ENCODE results near the gene CELF1. TPM values are rescaled to one million over a fixed set of nuclear protein-coding genes. Genes with fewer than 3 reads are reported as not detected.

The CELF1 gene
- total RNA-seq = 142 TPM

DNA sequence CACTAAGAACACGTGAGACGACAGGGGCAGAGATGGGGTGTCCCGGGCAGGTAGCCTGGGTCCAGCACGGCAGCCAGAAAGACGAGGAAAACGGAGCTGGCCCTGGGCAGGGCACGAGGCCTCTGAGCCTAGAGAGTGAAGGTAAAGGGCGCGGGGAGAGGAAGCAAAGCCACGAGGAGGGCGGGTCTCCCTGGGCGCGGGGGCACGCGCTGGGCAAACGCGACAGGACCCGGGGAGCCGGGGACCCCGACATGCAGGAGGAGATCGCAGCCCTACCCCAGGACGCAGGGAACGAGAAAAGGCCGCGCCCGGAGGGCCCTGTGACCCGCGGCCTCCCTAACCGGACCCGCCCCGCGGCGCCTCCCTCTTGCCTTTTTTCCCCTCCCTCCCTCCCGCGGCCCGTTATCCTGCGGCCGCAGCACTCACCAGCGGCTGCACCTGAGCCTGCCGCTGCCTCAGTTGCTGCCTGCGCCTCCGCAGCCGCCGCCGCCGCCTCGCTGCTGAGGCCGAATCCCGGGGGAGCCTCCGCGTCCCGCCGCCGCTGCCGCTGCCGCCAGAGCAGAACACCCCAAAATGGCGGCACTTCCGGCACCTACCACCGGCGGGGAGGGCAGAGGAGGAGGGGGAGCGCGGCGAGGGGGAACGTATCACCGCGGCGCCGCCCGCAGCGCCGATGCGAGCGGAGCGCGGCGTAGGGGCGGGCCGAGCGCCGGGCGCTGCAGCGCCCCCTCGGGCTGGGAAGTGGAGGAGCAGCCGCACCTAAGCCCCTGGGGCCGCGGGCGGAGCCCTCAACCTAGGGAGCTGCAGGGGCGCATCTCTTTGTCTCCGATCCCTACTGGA, at the start of gene CELF1:
TSS of gene CELF1 (minus strand) at position 567 of the 840 bp plus-strand sequence. CDS start 53,609 bp downstream, outside the sequence.
- Histone ChIP-seq H3K4me1 (ENCODE audit: insufficient read depth, low read length) (peaks cover 51% of the 10 kb centered on the region), H3K27me3 (ENCODE audit: insufficient read depth, low read length) (no peaks in the 10 kb centered on the region), H3K4me3 (ENCODE audit: low read length) (peak within 1 kb of the TSS; percentile 94), H3K9me3 (ENCODE audit: low read depth, low read length) (no peaks in the 10 kb centered on the region)

DNA sequence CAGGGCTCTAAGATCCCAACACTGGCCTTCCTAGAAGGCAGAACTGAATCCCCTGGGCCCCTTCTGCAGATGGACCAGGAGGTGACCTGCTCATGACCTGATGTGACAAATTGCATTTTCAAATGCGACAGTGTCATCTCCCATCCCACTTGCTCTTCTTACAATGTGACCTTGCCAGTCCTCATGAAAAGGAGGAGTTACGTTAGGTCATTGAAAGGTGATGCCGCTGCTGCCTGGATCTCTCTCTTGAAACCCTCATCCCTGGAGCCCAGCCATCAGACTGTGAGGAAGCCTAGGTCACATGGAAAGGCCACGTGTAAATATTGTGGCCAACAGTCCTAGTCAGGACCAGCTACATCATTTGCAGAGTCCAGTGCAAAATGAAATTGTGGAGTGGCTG, 47.0 kb upstream of the CELF1 start:
- Histone ChIP-seq H3K27me3 (ENCODE audit: insufficient read depth, low read length) (peaks cover 2% of the 10 kb centered on the region), H3K4me1 (ENCODE audit: insufficient read depth, low read length) (no peaks in the 10 kb centered on the region), H3K9me3 (ENCODE audit: low read depth, low read length) (no peaks in the 10 kb centered on the region), H3K4me3 (ENCODE audit: low read length) (no peak overlapping the region)

DNA sequence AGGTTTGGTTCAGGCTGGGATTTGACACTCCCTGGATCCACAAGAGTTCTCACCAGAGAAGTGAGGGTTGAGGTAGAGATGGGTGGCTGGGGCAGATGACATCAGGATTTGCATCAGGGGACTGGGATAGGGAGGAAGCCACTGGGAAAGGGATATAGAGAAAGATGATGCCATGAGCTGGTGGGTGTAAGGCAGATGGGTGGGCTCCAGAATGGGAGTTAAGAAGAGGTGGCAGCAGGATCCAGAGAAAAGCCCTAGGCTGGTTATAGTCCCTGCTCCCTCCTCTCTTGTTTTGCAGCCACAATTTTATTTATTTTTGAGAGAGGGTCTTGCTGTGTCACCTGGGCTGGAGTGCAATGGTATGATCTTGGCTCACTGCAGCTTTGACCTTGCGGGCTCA, 43.0 kb upstream of the CELF1 start:
- H3K9me3 ChIP-seq (ENCODE audit: low read depth, low read length) = no peaks in the 10 kb centered on the region
- no peak overlapping the region for H3K4me3 ChIP-seq (ENCODE audit: low read length)
- peaks cover 26% of the 10 kb centered on the region for H3K27me3 ChIP-seq (ENCODE audit: insufficient read depth, low read length)
- peaks cover 20% of the 10 kb centered on the region for H3K4me1 ChIP-seq (ENCODE audit: insufficient read depth, low read length)

DNA sequence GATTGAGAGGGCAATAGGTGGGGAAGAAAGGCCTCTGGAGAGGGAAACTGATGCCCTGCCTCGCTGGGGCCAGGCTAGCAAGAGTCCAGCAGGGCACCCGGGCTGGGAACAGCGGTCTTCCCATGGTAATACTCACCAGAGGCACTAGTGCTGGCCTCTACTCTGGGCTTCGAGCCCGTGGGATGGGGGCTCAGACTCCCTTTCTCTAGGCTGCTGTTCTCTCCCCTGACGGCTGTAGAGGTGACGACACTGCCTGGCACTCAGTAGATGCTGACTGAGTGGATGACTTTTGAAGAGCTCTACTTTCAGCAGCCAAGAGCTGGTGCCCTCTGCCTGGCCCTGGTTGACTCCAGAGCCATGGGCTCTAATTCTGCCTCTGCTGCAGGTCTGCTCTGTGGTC, 42.1 kb upstream of the CELF1 start:
- Histone ChIP-seq H3K9me3 (ENCODE audit: low read depth, low read length) (no peaks in the 10 kb centered on the region), H3K4me3 (ENCODE audit: low read length) (no peak overlapping the region), H3K4me1 (ENCODE audit: insufficient read depth, low read length) (peaks cover 20% of the 10 kb centered on the region), H3K27me3 (ENCODE audit: insufficient read depth, low read length) (peaks cover 26% of the 10 kb centered on the region)

DNA sequence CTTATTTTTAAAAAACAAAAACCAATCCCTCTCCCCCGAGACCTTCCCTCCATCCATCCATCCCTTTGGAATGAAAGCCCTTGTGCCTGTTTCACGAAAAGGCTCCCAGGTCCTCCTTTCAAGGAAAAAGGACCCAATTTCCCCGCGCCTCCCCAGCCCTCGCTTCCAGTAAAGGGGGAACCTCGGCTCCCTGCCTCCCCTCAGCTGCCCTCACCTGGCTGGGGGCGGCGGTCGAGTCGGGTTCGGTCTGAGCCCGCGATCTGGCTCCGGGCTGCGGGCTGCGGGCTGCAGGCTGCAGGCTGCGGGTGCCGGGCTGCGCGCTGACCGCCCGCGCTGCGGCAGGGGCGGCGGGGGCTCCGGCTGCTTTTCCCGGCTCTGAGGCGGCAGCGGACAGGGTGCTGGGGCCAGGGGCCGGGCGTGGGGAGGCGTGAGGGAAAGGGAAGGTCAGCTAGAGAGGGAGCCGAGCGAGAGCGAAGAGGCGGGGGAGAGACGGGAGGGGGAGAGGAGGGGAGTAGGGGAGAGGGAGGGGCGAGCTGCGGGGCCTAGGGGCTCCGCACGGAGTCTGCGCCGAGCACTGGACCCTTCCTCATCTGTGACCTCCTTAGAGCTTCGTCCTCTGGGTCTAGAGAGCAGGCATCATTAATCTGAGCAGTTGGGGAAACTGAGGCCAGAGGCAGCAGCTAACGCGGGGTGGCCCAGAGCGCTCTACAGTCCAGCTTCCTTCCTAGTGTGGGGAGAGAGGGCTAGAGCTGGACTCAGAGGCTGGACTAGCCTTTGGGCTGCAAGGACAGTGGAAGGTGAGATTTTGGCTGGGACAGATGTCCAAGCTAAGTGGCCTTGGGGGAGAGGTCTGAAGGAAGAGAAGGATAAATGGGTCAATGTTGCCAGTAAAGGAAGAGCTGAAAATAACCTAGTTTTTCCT, 41.3 kb upstream of the CELF1 start, which contains the start of gene C1QTNF4:
TSS of gene C1QTNF4 (minus strand) at position 478 of the 922 bp plus-strand sequence. CDS start 3,601 bp downstream, outside the sequence.
- H3K27me3 ChIP-seq (ENCODE audit: insufficient read depth, low read length) = peaks cover 26% of the 10 kb centered on the region
- peaks cover 20% of the 10 kb centered on the region for H3K4me1 ChIP-seq (ENCODE audit: insufficient read depth, low read length)
- no peaks in the 10 kb centered on the region for H3K9me3 ChIP-seq (ENCODE audit: low read depth, low read length)
- no peak within 1 kb of the TSS for H3K4me3 ChIP-seq (ENCODE audit: low read length)

DNA sequence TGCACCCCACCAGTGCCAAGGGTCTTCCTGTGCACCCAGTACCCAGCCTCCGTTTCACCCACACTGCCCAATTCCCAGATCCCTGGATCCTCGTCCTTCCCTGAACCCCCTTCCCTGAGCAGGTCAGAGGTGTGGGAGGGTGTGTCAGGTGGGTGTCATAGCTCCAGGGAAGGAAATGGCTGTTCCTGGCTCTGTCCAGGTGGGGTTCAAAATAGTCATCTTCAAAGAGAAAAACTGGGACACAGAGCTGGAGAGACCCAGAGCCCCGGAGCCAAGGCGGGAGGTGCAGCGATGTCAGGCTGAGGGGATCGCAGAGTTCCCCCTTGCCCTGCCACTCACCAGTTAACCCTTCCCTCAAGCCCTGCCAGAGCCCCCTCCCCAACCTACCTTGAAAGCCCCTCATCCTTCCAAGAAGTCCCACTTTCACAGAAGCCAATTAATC, 40.6 kb upstream of the CELF1 start:
- Histone ChIP-seq H3K9me3 (ENCODE audit: low read depth, low read length) (no peaks in the 10 kb centered on the region), H3K4me1 (ENCODE audit: insufficient read depth, low read length) (peaks cover 21% of the 10 kb centered on the region), H3K4me3 (ENCODE audit: low read length) (no peak overlapping the region)

DNA sequence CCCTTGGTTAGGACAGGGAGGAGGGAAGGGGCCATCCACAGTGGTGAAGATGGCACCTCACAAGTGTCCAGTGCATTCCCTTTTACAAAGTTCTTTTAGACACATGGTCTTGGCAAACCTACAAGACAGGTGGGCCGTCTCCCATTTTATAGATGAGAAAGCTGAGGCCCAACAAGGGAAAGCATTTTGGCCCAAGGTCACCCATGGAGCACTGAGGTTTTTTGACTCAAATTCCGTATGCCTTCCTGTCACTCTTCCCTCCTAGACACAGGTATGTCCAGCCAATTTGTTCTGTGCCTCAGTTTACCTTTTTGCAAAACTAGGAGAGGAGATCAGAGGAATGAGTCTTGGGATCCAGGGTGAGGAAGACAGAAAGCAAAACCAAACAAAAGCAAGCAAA, 40.0 kb upstream of the CELF1 start:
- Histone ChIP-seq H3K4me1 (ENCODE audit: insufficient read depth, low read length) (peaks cover 26% of the 10 kb centered on the region), H3K4me3 (ENCODE audit: low read length) (no peak overlapping the region), H3K27me3 (ENCODE audit: insufficient read depth, low read length) (peaks cover 26% of the 10 kb centered on the region), H3K9me3 (ENCODE audit: low read depth, low read length) (no peaks in the 10 kb centered on the region)

More for the DNA sequence above, 40.6 kb upstream of the CELF1 start:
- H3K27me3 ChIP-seq (ENCODE audit: insufficient read depth, low read length) = peaks cover 26% of the 10 kb centered on the region

DNA sequence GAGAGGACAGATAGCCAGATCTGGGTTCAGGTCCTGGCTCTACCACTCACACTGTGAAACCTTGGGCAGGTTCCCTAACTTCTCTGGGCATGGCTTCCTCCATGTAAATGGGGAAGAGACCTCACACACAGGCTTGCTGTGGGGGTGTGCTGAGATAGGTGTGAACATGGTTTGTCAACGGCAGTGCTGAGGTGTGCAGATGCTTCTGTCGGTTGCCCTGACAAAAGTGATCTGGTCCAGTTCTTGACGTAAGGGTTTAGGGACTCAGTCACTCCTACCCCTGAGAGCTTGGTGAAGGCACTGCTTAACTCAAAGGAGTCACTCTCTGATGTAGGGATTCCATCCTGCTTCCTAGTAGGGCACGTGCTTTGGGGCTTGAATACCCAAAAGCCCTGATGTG, 39.3 kb upstream of the CELF1 start:
- Histone ChIP-seq H3K4me1 (ENCODE audit: insufficient read depth, low read length) (peaks cover 33% of the 10 kb centered on the region), H3K4me3 (ENCODE audit: low read length) (no peak overlapping the region), H3K27me3 (ENCODE audit: insufficient read depth, low read length) (peaks cover 26% of the 10 kb centered on the region), H3K9me3 (ENCODE audit: low read depth, low read length) (no peaks in the 10 kb centered on the region)

DNA sequence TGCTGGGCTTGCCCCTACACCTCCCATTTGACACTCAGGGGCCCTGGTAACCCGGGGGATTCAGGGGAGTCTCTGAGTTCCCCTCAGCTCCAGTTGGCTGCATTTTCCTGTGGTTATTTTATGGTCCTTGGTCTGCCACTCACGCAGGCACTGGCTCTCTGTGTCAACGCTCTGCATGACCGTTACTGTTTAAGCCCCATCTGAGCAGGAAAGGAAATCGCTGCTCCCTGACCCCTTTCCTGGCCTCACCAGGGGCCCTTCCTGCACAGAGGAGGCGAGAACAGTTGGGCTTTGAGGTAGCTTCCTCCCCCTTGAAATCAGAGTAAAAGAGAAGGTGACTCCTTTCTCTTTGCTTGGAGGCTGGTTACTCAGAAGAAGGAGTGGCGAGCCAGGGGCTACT, 38.8 kb upstream of the CELF1 start:
- H3K9me3 ChIP-seq (ENCODE audit: low read depth, low read length) = no peaks in the 10 kb centered on the region
- H3K27me3 ChIP-seq (ENCODE audit: insufficient read depth, low read length) = peaks cover 26% of the 10 kb centered on the region
- H3K4me1 ChIP-seq (ENCODE audit: insufficient read depth, low read length) = peaks cover 33% of the 10 kb centered on the region
- no peak overlapping the region for H3K4me3 ChIP-seq (ENCODE audit: low read length)

DNA sequence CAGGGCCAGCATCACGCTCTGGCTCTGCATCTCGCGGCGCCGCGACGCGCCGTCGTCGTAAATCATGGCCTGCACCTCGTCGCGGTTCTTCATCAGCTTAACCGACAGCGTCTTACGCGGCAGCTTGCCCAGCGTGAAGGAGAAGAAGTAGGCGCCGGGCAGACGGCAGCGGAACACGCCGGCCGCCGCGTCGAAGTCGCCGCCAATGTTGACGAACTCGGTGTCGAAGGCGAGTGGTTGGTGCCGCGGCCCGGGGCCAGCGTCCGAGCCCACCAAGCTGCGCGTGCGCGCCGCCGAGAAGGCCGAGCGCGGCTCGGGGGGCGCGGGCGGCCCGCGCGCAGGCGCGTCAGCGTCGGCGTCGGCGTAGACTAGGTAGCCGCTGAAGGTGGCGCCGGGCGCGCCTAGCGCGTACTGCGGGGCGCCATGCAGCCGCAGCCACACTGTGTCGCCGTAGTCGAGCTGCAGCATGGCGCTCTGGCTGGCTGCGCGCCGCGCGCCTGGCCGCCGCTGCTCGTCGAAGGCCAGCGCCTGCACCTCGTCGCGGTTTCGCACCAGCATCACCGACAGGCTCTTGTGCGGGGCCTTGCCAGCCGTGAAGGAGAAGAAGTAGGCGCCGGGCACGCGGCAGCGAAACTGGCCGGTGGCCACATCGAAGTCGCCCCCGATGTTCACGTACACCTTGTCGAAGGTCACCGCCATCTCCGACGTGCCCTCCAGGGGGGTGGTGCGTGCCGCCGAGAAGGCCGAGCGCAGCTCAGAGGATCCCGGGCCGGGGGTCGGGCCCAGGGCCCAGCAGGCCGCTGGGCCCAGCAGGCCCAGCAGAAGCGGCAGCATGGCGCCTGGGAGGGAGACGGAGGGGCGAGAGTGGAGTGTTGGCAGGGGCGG, 37.3 kb upstream of the CELF1 start:
- Histone ChIP-seq H3K27me3 (ENCODE audit: insufficient read depth, low read length) (peaks cover 26% of the 10 kb centered on the region), H3K4me3 (ENCODE audit: low read length) (no peak overlapping the region), H3K9me3 (ENCODE audit: low read depth, low read length) (no peaks in the 10 kb centered on the region), H3K4me1 (ENCODE audit: insufficient read depth, low read length) (peaks cover 33% of the 10 kb centered on the region)

DNA sequence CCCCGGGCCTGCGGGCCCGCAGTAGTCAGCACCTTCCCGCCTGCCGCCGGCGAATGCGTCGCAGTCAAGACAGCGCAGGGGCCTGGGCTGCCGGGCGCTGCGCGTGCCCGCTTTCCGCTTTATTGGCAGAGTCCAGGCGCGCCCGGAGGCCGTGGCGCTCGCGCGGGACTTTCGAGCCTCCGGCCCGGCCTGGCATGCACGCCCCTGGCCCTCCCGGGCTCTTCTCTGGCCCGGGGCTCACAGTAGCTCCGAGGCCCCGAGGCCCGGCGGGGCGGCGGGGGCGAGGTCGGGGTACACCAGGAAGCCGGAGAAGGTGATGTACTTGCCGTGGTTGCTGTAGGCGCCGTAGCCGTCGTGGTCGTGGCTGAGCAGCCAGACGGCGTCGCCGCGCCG, 36.6 kb upstream of the CELF1 start:
- Histone ChIP-seq H3K4me1 (ENCODE audit: insufficient read depth, low read length) (peaks cover 33% of the 10 kb centered on the region), H3K27me3 (ENCODE audit: insufficient read depth, low read length) (peaks cover 21% of the 10 kb centered on the region), H3K4me3 (ENCODE audit: low read length) (no peak overlapping the region), H3K9me3 (ENCODE audit: low read depth, low read length) (no peaks in the 10 kb centered on the region)

DNA sequence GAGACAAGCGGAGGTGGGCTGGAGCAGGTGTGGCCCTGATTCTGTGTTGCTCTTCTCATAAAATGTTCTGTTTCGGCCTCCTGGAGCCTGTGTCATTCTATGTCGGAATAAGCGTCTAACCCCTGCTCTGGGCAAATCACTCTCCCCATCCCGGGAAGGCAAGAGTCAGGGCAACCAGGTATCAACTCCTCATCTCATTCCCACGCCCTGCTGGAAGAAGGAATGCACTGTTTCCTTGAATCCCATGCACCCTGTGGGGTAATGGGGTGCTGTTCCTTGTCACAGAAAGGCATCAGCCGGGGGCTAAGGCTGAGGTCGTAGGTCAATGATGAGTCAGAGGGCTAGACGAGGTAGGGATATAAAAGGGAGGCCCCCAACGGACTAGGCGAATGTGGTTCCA, 36.2 kb upstream of the CELF1 start:
- Histone ChIP-seq H3K27me3 (ENCODE audit: insufficient read depth, low read length) (peaks cover 18% of the 10 kb centered on the region), H3K9me3 (ENCODE audit: low read depth, low read length) (no peaks in the 10 kb centered on the region), H3K4me3 (ENCODE audit: low read length) (no peak overlapping the region), H3K4me1 (ENCODE audit: insufficient read depth, low read length) (peaks cover 33% of the 10 kb centered on the region)

DNA sequence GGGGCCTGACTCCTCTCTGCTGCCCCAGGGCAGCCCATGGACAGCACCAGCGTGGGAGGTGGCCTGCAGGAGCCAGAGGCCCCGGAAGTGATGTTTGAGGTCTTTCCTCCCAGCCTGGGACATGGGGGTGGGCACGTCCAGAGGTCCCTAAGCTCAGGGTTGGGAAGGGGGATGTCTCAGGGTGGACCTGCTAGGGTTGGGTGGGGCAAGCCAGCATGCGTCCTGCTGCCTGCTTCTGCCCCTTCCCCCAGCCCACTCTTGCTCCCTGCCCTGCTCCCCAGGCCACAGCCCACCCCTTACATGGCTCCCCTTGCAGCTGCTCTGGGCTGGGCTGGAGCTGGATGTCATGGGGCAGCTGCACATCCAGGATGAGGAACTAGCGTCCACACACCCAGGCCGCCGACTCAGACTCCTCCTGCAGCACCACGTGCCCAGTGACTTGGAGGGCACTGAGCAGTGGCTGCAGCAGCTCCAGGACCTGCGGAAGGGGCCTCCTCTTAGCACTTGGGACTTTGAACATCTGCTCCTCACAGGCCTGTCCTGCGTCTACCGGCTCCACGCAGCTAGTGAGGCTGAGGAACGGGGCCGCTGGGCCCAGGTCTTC, 34.9 kb upstream of the CELF1 start:
- Histone ChIP-seq H3K9me3 (ENCODE audit: low read depth, low read length) (no peaks in the 10 kb centered on the region), H3K4me1 (ENCODE audit: insufficient read depth, low read length) (peaks cover 21% of the 10 kb centered on the region), H3K27me3 (ENCODE audit: insufficient read depth, low read length) (peaks cover 7% of the 10 kb centered on the region), H3K4me3 (ENCODE audit: low read length) (no peak overlapping the region)
